Stimulated activated CD8-positive, alpha-beta memory T cell treated with anti-CD3 and anti-CD28 coated beads, Interleukin-7, amount 100 ng/mL, for 4 hours (primary cell): ENCODE data around the gene HDX.
"Not testable (repeated sequence)": the region's sequence is repeated elsewhere in the genome, so short reads cannot be mapped to it uniquely, and the experiment has no call there.

Source experiments
- DNase-seq, 2 donors: peaks; one replicate each; pipeline ENCODE4 v3.0.0-alpha.2; 2020; ENCODE audit warnings: low read depth in 2 of 2

Gene HDX

DNA sequence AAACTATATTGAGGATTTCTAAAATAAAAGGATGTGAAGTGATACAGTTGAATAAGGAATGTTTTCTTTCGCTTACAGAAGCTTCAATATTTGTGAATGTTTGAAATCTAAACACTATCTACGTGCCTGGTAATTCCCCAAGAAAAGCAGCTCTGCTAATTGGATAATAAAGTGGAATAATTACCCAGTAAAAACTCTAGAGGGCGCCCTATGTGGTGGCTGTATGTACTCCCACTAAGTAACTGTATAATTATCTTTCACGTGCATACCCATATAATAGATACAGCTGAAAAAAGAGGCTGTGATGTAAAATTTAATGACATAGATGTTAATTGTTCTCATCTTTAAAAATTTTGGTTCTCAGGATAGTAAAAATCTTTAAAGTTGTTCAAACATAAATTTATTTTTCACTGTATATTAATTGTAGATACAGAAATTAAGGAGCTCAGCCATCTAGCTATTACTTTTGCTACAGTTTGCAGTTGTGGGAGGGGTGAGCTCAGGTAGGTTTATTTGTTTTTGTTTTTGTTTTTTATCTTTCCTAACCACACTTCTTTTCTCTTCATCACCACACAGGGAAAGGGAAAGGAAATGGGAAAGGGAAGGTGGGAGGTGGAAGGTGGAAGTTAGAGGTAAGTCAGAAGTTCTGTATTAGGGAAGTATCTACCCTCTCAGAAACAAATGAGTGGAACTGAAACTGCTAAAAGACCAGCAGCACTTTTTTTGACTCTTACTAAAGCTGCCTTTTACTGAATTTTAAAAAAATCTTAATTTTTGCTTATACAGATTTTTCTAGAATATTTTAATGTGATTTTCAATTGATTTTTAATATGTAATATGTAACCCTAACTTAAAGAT is 162.5 kb downstream of the HDX start:
- no peak for DNase-seq

DNA sequence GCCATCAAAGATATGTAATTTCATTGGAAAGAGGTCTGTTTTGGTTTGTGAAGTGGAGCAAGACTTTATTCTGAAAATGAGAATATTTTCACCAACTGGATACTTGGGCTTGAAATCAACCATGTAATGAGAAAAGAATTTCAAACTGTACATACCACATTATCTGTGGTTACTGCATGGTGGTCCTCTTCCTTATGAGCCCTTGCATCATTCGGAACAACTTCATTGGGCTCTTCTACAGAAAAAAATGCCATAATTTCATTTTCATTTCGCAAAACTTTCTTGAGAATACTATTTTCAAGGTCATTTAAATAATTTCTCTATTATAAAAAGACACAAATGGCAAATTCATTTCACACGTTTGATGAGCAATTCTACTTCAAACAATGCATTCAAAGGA is 165.6 kb downstream of the HDX start:
- no peak for DNase-seq

DNA sequence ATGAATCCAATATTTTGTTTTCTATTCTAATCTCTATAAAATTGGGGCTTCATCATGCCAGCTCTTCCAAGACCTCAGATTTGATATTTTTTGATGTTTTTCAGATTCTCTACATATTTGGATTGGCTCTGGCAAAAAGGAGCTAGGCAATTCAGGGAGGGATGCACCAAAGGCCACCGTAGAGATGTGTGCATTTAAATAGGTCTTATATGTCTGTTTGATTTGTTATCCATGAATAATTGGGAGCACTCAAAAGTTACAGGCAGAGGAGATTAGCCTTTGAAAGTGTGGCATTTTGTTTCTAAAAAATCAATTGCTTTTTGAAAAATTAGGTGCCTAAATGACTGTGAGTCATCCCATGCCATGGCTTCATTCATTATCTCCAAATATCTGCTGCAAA is 167.1 kb downstream of the HDX start:
- no peak for DNase-seq

DNA sequence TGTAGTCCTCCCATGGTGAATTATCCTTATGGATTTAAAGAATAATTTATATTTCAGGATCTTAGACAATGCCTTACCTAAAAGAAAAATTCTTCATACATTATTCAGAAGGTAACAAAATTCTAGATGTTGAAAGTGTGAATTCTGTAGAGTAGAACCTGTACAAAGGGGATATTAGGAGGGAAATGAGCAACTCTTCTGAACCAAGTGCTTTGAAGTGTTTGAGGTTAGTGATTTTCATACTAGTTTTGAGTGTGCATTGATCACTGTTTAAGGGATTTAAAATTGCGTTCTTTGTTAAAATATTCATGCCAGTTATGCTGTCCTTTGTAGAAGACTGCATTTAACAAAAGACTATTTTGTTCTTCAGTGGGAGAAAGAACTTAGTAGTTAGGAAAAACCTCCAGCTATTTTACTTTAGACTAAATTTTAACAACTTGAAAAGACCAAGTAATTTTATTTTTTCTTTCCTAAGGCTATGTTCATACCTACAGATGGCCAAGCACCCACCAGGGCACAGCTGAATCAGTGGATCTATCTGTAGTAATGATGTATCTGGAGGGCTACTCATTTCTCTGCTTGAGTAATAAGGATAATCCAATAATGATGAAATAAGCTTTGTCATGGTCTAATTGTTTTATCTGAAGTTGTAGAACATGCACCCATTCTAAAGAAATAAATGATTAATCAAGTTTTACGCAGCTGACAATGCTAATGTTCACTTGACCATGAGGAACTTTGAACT is 180.0 kb downstream of the HDX start:
- DNase-seq, result no peak

DNA sequence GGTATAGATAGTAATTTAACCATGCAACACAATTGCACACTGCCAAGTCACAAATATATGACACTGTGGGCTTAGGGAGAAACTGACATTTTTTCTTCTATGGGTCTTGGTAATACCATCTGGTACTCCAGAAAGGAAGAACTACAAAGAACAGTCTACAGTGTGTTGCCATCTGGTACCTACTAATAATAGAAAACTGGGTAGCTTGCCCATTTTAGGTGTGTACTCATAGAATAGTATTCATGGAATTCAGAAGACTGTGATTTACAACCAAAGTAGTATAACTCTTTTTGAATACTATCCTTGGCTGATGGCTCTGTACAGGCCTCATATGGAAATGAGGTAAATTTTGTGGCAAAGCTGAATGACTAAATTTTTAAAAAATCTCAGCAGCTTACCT is 181.6 kb downstream of the HDX start:
- DNase-seq, result no peak

DNA sequence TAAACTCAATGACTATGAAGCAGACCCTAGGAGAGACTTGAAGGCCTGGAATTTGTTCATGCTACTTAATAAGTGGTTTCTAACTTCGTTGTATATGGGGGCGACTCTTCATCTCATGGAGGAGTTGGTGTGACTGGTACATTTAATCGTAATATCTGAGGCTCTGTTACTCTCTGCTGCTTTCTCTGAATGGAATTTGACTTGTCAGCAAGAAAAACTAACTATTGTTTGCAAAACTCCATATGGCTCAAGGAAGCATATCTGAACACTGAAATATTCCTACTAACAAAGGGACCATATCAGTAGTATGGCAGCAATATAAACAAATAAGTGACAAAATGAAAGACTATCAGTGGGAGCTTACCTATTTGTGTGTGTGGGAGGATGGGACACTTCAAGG is 182.2 kb downstream of the HDX start:
- DNase-seq, result no peak

DNA sequence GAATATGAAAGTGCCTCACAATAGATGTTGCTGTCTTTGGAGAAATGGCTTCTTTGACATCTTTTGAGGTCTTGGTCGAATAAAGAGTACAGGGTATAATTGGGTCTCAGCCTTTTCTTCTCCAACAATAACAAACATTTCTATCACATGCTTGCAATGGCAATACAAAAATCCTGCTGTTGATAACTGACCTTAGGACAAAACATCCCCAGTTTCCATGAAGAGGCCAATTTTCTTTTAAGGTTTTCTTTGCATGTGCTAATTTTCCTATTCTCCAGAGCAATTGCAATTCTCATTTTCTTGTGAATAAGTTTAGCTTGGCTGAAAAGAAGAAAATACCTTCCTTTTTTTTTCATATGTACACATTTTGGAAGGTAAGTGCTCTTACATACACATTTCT is 183.6 kb downstream of the HDX start:
- no peak for DNase-seq

DNA sequence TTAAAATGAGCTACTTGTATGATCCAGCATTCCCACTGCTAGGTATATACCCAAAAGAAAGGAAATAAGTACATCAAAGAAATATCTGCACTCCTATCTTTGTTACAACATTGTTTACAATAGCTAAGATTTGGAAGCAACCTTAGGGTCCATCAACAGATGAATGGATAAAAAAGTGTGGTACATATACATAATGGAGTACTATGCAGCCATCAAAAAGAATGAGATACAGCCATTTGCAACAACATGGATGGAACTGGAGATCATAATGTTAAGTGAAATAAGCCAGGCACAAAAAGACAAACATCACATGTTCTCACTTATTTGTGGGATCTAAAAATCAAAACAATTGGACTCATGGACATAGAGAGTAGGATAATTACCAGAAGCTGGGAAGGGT is 186.3 kb downstream of the HDX start:
- not testable (repeated sequence) for DNase-seq
